HepG2 (cell line): ENCODE results near the gene ENTPD2. TPM values are rescaled to one million over a fixed set of nuclear protein-coding genes. Genes with fewer than 3 reads are reported as not detected.
A peak's percentile ranks its signal among the peaks of the same experiment; 100 is the strongest.

Experiments used
- ATAC-seq: fragments of 200-7000 bp; cut with Tn5 transposase; 3 replicates; pipeline ENCODE4 v1.9.1; 2020; ENCODE audit warnings: mild to moderate bottlenecking, moderate library complexity
- BruUV-seq: library from RNA; stranded (reverse); fragments of 400-500 nt; replicated peaks from 2 replicates; lab custom pipeline; 2021; lab: Mats Ljungman, UMichigan
- CTCF ChIA-PET: fragments of 300-600 bp; formaldehyde crosslinking; extraction: SDS; loops from one replicate; lab custom pipeline; 2021; ENCODE audit warnings: low total read pairs, inconsistent platforms, low intra/inter-chr PET ratio; lab: Yijun Ruan, JAX
- POLR2A ChIA-PET: fragments of 350-600 bp; sonication (Branson Sonifier 250); formaldehyde crosslinking; loops from one replicate; lab custom pipeline; 2020; ENCODE audit warnings: antibody characterized with exemption, inconsistent platforms; lab: Yijun Ruan, JAX
- DNase-seq: peaks from one replicate; pipeline ENCODE4 v3.0.0-alpha.2; 2015; ENCODE audit warnings: low spot score
- FAIRE-seq: peaks from 3 replicates; lab custom pipeline; 2011; peaks lifted over from hg19 to GRCh38; lab: Jason Lieb, UNC
- H2AFZ ChIP-seq: one replicate; pipeline ENCODE4 v1.6.1; 2011; ENCODE audit warnings: low read length, inconsistent platforms
- H3K27ac ChIP-seq: fragments of 300-600 bp; 3 replicates; pipeline ENCODE4 v1.8.0; 2011; ENCODE audit warnings: mixed run types, mild to moderate bottlenecking, mixed read lengths, low read length, inconsistent platforms; ENCODE audit not compliant: insufficient read depth; ENCODE audit errors: extremely low read length
- H3K27me3 ChIP-seq, 2 experiments: fragments of 200-600 bp in 1 of 2; 2 replicates in 1 of 2; 3 replicates in 1 of 2; pipeline versions ENCODE4 v1.6.0 to v1.8.0; 2011; ENCODE audit warnings: low read length in 2 of 2, mild to moderate bottlenecking in 2 of 2, moderate library complexity in 2 of 2, inconsistent platforms in 1 of 2; ENCODE audit not compliant: insufficient read depth in 2 of 2, control insufficient read depth in 1 of 2
- H3K36me3 ChIP-seq, 2 experiments: fragments of 200-600 bp in 1 of 2; replicated peaks in 1 of 2; 2 replicates in 1 of 2; 3 replicates in 1 of 2; pipeline versions ENCODE4 v1.5.1 to v1.8.0; 2011; ENCODE audit warnings: low read length in 2 of 2, inconsistent platforms in 1 of 2; ENCODE audit not compliant: insufficient read depth in 2 of 2, control insufficient read depth in 1 of 2
- H3K4me1 ChIP-seq: 2 replicates; pipeline ENCODE4 v1.5.1; 2012; ENCODE audit warnings: low read length, inconsistent platforms; ENCODE audit not compliant: insufficient read depth
- H3K4me2 ChIP-seq: 2 replicates; pipeline ENCODE4 v1.6.0; 2011; ENCODE audit warnings: low read depth, low read length, inconsistent platforms
- H3K4me3 ChIP-seq, 3 experiments: fragments of 200-600 bp in 1 of 3; sonication (generic), shearing (Covaris generic) in 1 of 3; replicated peaks in 1 of 3; 2 replicates each; pipeline ENCODE4 v1.5.1; 2011 to 2016; ENCODE audit warnings: low read length in 3 of 3, inconsistent platforms in 2 of 3, low read depth in 2 of 3, mild to moderate bottlenecking in 2 of 3, control low read depth in 1 of 3, mixed read lengths in 1 of 3; ENCODE audit not compliant: insufficient read depth in 1 of 3
- H3K79me2 ChIP-seq: one replicate; pipeline ENCODE4 v1.6.1; 2011; ENCODE audit warnings: low read length, inconsistent platforms; ENCODE audit not compliant: insufficient read depth
- H3K9ac ChIP-seq: 2 replicates; pipeline ENCODE4 v1.6.0; 2011; ENCODE audit warnings: mild to moderate bottlenecking, low read depth, low read length, inconsistent platforms; ENCODE audit not compliant: insufficient read depth
- H3K9me3 ChIP-seq: 2 replicates; pipeline ENCODE4 v1.5.1; 2012; ENCODE audit warnings: mild to moderate bottlenecking, low read length
- H4K20me1 ChIP-seq: 2 replicates; pipeline ENCODE4 v1.6.0; 2011; ENCODE audit warnings: inconsistent platforms, mild to moderate bottlenecking, low read length, moderate library complexity; ENCODE audit not compliant: insufficient read depth
- HNRNPL ChIP-seq: fragments of 200-400 bp; formaldehyde crosslinking; IDR thresholded peaks from 2 replicates; pipeline ENCODE4 v1.6.1; 2017; ENCODE audit warnings: mild to moderate bottlenecking, low read depth, low read length
- WGBS: methylation state at CpG from one replicate; pipeline ENCODE4 v1.1.6; 2017; ENCODE audit warnings: low lambda C conversion rate; 5-methylcytosine and 5-hydroxymethylcytosine counted together
- in situ Hi-C: cut with HindIII; loops from 2 replicates; pipeline ENCODE4 v1.10.0; 2017; ENCODE audit warnings: low pct_unique_long_range_greater_than_20kb; ENCODE audit not compliant: extremely low pct_ligation_motif_present
- intact Hi-C: fragments of 100-400 bp; cut with micrococcal nuclease; formaldehyde crosslinking; loops from one replicate; pipeline ENCODE4 v1.10.0; 2022; ENCODE audit not compliant: unreplicated experiment
- polyA plus RNA-seq, 8 experiments: library from polyadenylated mRNA; depleted of rRNA in 3 of 8; stranded (reverse) in 7 of 8; unstranded in 1 of 8; fragments of >200 nt; fragmentation: Illumina TruSeq in 4 of 8; extraction: Trizol in 4 of 8; gene quantifications; 2 replicates each; pipeline versions ENCODE4 v1.2.1 to v1.2.3, GENCODE V29; 2011 to 2016; ENCODE audit warnings: low read depth in 4 of 8, missing spikeins in 1 of 8, mixed read lengths in 1 of 8; ENCODE audit not compliant: insufficient read depth in 1 of 8
- total RNA-seq, 5 experiments: library from RNA; depleted of rRNA; stranded (reverse); fragments of >200 nt; fragmentation: Illumina TruSeq; extraction: Trizol; gene quantifications; 2 replicates each; pipeline ENCODE4 v1.2.3, GENCODE V29; 2016; ENCODE audit warnings: low read depth in 1 of 5
- TF ChIP-seq, protein P1 (sequence below): sonication (generic); formaldehyde crosslinking; IDR thresholded peaks from one replicate; pipeline ENCODE4 v1.5.1; 2020; ENCODE audit warnings: mild to moderate bottlenecking, missing genetic modification reagents; ENCODE audit errors: not compliant biosample characterization

The ENTPD2 gene
- total and polyA plus RNA-seq, 2 of the 13 experiments (the other 11 are each of a cell fraction or from before 2014, with no cell fraction given), result 0.95 to 3.2 TPM

DNA sequence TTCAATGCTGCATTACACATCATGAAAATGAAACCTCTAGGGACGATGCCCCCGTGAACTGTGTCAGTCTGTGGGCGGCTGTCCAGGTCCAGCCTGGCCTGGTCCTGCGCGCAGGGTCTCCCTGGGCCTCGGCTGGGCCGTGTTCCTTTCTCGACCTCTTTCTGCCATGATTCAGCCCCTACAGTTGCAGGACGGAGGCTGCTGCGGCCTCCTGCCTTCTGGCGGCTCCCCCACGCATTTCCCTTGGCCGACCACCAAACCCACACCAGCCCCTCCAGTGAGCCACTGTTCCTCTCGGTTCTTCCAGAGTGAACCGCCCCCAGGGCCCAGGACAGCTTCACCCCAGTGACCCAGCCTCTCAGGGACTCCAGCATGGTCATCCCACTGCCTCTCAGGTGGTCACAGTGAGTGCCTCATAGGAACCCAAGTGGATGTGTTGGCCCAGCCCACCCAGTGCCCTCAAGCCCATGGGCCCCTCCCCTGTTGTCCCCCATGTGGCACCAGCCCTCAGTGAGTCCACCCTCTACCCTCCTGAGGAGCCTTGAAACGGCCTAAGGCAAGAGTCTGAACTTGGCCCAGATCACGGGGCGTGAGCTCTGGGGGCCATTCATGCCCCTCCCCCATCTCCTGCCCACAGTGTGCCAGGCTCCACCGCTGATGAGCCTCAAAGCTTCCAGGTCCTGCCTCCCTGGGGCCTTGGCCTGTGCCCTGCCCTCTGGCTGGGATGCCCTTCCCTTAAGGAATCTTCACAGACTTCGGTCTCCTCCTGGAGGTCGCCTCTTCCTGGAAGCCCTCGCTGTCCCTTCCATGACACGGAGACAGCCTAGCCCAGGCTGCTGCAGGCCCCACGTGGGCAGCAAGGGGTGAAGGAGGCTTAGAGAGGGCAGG lies 47.5 kb downstream of the ENTPD2 start:
- peak; percentile 60; the same call in 1 of the 2 replicates for TF ChIP-seq HNRNPL
- TF ChIP-seq, protein P1, sequence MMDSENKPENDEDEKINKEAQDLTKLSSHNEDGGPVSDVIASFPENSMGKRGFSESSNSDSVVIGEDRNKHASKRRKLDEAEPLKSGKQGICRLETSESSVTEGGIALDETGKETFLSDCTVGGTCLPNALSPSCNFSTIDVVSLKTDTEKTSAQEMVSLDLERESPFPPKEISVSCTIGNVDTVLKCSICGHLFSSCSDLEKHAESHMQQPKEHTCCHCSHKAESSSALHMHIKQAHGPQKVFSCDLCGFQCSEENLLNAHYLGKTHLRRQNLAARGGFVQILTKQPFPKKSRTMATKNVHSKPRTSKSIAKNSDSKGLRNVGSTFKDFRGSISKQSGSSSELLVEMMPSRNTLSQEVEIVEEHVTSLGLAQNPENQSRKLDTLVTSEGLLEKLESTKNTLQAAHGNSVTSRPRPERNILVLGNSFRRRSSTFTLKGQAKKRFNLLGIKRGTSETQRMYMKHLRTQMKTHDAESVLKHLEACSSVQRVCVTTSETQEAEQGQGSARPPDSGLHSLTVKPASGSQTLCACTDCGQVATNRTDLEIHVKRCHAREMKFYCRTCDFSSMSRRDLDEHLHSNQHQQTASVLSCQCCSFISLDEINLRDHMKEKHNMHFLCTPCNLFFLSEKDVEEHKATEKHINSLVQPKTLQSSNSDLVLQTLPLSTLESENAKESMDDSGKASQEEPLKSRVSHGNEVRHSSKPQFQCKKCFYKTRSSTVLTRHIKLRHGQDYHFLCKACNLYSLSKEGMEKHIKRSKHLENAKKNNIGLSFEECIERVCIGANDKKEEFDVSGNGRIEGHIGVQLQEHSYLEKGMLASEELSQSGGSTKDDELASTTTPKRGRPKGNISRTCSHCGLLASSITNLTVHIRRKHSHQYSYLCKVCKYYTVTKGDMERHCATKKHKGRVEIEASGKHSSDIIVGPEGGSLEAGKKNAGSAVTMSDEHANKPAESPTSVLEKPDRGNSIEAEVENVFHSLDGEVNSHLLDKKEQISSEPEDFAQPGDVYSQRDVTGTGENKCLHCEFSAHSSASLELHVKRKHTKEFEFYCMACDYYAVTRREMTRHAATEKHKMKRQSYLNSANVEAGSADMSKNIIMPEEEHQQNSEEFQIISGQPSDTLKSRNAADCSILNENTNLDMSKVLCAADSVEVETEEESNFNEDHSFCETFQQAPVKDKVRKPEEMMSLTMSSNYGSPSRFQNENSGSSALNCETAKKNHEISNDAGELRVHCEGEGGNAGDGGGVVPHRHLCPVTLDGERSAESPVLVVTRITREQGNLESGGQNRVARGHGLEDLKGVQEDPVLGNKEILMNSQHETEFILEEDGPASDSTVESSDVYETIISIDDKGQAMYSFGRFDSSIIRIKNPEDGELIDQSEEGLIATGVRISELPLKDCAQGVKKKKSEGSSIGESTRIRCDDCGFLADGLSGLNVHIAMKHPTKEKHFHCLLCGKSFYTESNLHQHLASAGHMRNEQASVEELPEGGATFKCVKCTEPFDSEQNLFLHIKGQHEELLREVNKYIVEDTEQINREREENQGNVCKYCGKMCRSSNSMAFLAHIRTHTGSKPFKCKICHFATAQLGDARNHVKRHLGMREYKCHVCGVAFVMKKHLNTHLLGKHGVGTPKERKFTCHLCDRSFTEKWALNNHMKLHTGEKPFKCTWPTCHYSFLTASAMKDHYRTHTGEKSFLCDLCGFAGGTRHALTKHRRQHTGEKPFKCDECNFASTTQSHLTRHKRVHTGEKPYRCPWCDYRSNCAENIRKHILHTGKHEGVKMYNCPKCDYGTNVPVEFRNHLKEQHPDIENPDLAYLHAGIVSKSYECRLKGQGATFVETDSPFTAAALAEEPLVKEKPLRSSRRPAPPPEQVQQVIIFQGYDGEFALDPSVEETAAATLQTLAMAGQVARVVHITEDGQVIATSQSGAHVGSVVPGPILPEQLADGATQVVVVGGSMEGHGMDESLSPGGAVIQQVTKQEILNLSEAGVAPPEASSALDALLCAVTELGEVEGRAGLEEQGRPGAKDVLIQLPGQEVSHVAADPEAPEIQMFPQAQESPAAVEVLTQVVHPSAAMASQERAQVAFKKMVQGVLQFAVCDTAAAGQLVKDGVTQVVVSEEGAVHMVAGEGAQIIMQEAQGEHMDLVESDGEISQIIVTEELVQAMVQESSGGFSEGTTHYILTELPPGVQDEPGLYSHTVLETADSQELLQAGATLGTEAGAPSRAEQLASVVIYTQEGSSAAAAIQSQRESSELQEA (CRISPR knock-in tag), result no peak

More for the DNA sequence above, 47.5 kb downstream of the ENTPD2 start:
- in situ Hi-C loops (no loop called here), intact Hi-C loops (no loop called here)
- FAIRE-seq (no peak), DNase-seq (no peak), ATAC-seq (no peak)
- no TSS peak for BruUV-seq
- Histone ChIP-seq H3K9ac (no peak overlapping the region), H3K27me3 (no peaks in the 10 kb centered on the region), H3K4me3 (no peak overlapping the region), H3K4me2 (no peak overlapping the region), H3K79me2 (no peaks in the 10 kb centered on the region), H2AFZ (no peak overlapping the region), H3K36me3 (no peaks in the 10 kb centered on the region), H3K9me3 (peaks cover 4% of the 10 kb centered on the region; the same call in 1 of the 2 replicates), H3K4me1 (peaks cover 14% of the 10 kb centered on the region), H3K27ac (no peak overlapping the region), H4K20me1 (no peaks in the 10 kb centered on the region)
- WGBS, result 86% methylated on average over 20 of the region's 24 CpGs
- ChIA-PET POLR2A (no interaction called here), CTCF (no interaction called here)
